ENCODE results near the gene PDCD4.

DNA sequence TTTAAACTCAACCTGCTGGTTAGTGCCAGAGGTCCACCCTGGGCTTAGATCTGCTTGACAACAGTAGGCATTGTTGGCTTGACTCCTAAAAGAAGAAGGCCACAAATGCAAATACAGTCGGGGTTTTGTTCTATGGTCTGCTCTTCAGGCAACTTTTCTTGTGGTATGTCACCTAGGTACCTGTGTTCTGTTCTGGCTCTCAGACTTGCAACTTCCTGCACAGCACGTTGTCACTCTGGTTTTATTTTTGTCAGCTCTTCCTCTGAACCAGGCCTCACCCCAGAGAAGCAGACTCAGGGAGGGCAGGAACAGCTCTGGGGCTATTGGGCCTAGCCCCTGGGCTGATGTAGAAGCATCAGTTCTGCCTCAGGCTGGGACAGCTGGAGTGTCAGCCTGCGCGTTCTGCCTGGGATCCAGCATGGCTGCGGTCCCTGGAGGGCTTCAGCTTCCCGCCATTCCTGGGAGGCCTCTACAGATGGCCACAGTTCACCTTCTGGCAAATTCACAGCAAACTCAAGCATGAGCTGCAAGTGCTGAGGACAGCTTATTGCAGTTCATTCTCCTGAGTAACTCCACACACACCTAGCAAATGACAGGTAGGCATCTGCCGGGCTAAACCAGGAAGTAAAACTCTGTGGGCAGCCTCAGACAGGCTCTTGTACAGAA is 11.0 kb upstream of the PDCD4 start:
- TF ChIP-seq, protein P1, sequence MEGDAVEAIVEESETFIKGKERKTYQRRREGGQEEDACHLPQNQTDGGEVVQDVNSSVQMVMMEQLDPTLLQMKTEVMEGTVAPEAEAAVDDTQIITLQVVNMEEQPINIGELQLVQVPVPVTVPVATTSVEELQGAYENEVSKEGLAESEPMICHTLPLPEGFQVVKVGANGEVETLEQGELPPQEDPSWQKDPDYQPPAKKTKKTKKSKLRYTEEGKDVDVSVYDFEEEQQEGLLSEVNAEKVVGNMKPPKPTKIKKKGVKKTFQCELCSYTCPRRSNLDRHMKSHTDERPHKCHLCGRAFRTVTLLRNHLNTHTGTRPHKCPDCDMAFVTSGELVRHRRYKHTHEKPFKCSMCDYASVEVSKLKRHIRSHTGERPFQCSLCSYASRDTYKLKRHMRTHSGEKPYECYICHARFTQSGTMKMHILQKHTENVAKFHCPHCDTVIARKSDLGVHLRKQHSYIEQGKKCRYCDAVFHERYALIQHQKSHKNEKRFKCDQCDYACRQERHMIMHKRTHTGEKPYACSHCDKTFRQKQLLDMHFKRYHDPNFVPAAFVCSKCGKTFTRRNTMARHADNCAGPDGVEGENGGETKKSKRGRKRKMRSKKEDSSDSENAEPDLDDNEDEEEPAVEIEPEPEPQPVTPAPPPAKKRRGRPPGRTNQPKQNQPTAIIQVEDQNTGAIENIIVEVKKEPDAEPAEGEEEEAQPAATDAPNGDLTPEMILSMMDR (IDR thresholded peaks at IDR 0.05), result no peak
- TF ChIP-seq POLR2A (IDR thresholded peaks at IDR 0.05), result no peak

Measured in lower leg skin (tissue), 3 donors.